OCI-LY1 (cell line): Measurements from ENCODE around the gene FHL2.
A peak's percentile ranks its signal among the peaks of the same experiment; 100 is the strongest.

Source experiments
- H2AFZ ChIP-seq: fragments of 200-600 bp; sonication (generic), shearing (Covaris generic); 2 replicates; pipeline ENCODE4 v1.6.0; 2014; ENCODE audit warnings: antibody characterized with exemption, mild to moderate bottlenecking, low read length
- H3F3A ChIP-seq: fragments of 200-600 bp; sonication (generic), shearing (Covaris generic); 2 replicates; pipeline ENCODE4 v1.6.0; 2014; ENCODE audit warnings: mild to moderate bottlenecking, antibody characterized with exemption, low read length, moderate library complexity; ENCODE audit not compliant: insufficient read depth
- H3K27ac ChIP-seq: fragments of 200-600 bp; sonication (generic); 2 replicates; pipeline ENCODE4 v1.5.1; 2014; ENCODE audit warnings: low read length, mixed run types, mild to moderate bottlenecking, low read depth; ENCODE audit not compliant: poor library complexity, severe bottlenecking
- H3K27me3 ChIP-seq: fragments of 200-600 bp; sonication (generic); 2 replicates; pipeline ENCODE4 v1.6.0; 2014; ENCODE audit warnings: antibody characterized with exemption, mild to moderate bottlenecking, low read length, moderate library complexity; ENCODE audit not compliant: insufficient read depth
- H3K36me3 ChIP-seq: fragments of 200-600 bp; sonication (generic); 2 replicates; pipeline ENCODE4 v1.6.1; 2014; ENCODE audit warnings: mild to moderate bottlenecking, antibody characterized with exemption, low read length, moderate library complexity, mixed read lengths; ENCODE audit not compliant: insufficient read depth
- H3K4me1 ChIP-seq: fragments of 200-600 bp; sonication (generic); 2 replicates; pipeline ENCODE4 v1.5.1; 2014; ENCODE audit warnings: mild to moderate bottlenecking, low read length, moderate library complexity; ENCODE audit not compliant: insufficient read depth, severe bottlenecking
- H3K4me2 ChIP-seq: fragments of 200-600 bp; sonication (generic), shearing (Covaris generic); 2 replicates; pipeline ENCODE4 v1.6.1; 2014; ENCODE audit warnings: low read length
- H3K4me3 ChIP-seq: fragments of 200-600 bp; sonication (generic); 2 replicates; pipeline ENCODE4 v1.5.1; 2014; ENCODE audit warnings: low read length, low read depth, mild to moderate bottlenecking, mixed read lengths; ENCODE audit not compliant: poor library complexity, severe bottlenecking
- H3K79me2 ChIP-seq: fragments of 200-600 bp; shearing (Covaris generic); 2 replicates; pipeline ENCODE4 v1.6.1; 2016; ENCODE audit warnings: mixed run types, low read length, mixed read lengths; ENCODE audit not compliant: insufficient read depth
- H3K9ac ChIP-seq: fragments of 200-600 bp; sonication (generic), shearing (Covaris generic); 2 replicates; pipeline ENCODE4 v1.6.1; 2014; ENCODE audit warnings: mild to moderate bottlenecking, low read length, mixed read lengths
- H3K9me2 ChIP-seq: fragments of 200-600 bp; sonication (generic), shearing (Covaris generic); 2 replicates; pipeline ENCODE4 v1.6.1; 2014; ENCODE audit warnings: low read depth, mild to moderate bottlenecking, low read length, mixed read lengths
- H3K9me3 ChIP-seq: fragments of 200-600 bp; shearing (Covaris generic); 2 replicates; pipeline ENCODE4 v1.6.1; 2014; ENCODE audit warnings: low read length, mixed read lengths
- H4K20me1 ChIP-seq: fragments of 200-600 bp; sonication (generic), shearing (Covaris generic); 2 replicates; pipeline ENCODE4 v1.6.0; 2016; ENCODE audit warnings: mild to moderate bottlenecking, low read length; ENCODE audit not compliant: insufficient read depth
- EZH2 ChIP-seq: fragments of 200-600 bp; sonication (generic), shearing (Covaris generic); IDR thresholded peaks from 2 replicates; pipeline ENCODE4 v1.8.0; 2017; ENCODE audit warnings: borderline replicate concordance, mixed run types, mild to moderate bottlenecking, antibody characterized with exemption, low read length, moderate library complexity, mixed read lengths
- TF ChIP-seq, protein P1 (sequence below): fragments of 200-600 bp; sonication (generic), shearing (Covaris generic); IDR thresholded peaks from 2 replicates; pipeline ENCODE4 v1.5.1; 2017; ENCODE audit warnings: mild to moderate bottlenecking, antibody characterized with exemption, low read length, moderate library complexity, mixed read lengths

Gene FHL2

DNA sequence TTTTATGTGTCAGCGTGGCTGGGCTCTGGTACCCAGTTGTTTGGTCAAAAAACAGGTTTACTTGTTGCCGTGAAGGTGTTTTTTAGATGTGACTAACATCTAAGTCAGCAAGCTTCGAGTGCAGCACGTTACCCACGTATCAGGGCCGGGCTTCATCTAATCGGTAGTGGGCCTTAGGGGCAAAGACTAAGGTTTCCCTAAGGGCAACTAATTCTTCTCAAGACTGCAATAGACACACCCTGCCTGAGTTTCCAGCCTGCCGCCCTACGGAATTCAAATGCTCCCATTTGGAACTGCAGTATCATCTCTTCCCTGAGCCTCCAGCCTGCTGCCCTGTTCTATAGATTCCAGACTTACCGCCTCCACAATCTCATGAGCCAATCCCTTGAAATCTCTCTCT is 27.7 kb downstream of the FHL2 start:
- H3K36me3 ChIP-seq = no peaks in the 10 kb centered on the region
- H4K20me1 ChIP-seq = no peaks in the 10 kb centered on the region
- no peaks in the 10 kb centered on the region for H3K79me2 ChIP-seq

DNA sequence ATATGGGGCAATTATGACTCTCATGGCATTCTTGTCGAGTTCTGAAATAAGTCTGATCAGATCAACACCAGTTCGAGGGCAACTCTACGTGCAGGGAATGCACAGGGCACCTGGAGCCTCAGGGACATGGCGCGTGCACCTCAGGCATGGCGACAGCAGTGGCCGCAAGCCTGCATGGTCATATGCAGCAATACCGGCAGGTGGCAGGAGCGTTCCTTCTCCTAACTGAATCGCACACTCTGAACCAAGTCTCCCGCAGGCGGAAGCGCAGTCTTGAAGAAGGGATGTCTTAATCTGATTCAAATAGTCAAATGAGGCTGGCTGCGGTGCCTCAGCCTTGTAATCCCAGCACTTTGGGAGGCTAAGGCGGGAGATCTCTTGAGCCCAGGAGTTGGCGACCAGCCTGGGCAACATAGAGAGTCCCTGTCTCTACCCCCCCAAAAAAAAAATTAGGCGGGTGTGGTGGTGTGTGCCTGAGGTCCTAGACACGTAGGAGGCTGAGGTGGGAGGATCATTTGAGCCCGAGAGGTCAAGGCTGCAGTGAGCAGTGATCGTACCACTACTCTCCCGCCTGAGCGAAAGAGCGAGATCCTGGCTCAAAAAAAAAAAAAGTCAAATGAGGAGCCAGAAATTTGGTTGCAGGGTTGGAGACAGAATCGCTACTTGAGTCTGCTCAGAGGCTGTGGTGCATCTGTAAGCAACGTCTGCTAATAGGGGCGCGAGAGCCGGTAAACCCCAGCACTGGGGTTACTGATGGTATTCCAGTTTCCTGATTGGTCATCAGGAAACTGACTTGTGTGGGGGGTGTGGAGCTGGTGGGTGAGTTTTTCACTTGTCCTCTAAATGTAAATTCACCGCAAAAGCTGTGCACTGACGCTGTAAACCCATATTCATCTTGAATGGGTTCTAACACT is 28.8 kb downstream of the FHL2 start:
- Histone ChIP-seq H3K36me3 (no peaks in the 10 kb centered on the region), H3F3A (no peaks in the 10 kb centered on the region), H4K20me1 (no peaks in the 10 kb centered on the region), H2AFZ (0 out of 2 replicates have a peak overlapping the region, but pooled peaks have one; percentile 24), H3K4me1 (peaks cover 4% of the 10 kb centered on the region), H3K27me3 (0 out of 2 replicates have a peak, but pooled peaks cover 5% of the 10 kb centered on the region), H3K4me2 (peak overlapping the region; percentile 67), H3K4me3 (peak overlapping the region; percentile 36), H3K27ac (no peak overlapping the region), H3K9me3 (no peaks in the 10 kb centered on the region), H3K9me2 (no peaks in the 10 kb centered on the region), H3K79me2 (no peaks in the 10 kb centered on the region), H3K9ac (no peak overlapping the region)
- TF ChIP-seq, protein P1, sequence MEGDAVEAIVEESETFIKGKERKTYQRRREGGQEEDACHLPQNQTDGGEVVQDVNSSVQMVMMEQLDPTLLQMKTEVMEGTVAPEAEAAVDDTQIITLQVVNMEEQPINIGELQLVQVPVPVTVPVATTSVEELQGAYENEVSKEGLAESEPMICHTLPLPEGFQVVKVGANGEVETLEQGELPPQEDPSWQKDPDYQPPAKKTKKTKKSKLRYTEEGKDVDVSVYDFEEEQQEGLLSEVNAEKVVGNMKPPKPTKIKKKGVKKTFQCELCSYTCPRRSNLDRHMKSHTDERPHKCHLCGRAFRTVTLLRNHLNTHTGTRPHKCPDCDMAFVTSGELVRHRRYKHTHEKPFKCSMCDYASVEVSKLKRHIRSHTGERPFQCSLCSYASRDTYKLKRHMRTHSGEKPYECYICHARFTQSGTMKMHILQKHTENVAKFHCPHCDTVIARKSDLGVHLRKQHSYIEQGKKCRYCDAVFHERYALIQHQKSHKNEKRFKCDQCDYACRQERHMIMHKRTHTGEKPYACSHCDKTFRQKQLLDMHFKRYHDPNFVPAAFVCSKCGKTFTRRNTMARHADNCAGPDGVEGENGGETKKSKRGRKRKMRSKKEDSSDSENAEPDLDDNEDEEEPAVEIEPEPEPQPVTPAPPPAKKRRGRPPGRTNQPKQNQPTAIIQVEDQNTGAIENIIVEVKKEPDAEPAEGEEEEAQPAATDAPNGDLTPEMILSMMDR = peak; percentile 90
- TF ChIP-seq EZH2 = no peak

More for the DNA sequence above, 27.7 kb downstream of the FHL2 start:
- Histone ChIP-seq H3F3A (no peaks in the 10 kb centered on the region), H3K4me3 (no peak overlapping the region), H3K9me3 (no peaks in the 10 kb centered on the region), H3K4me2 (no peak overlapping the region), H3K9ac (no peak overlapping the region), H2AFZ (no peak overlapping the region), H3K4me1 (peaks cover 4% of the 10 kb centered on the region), H3K27me3 (0 out of 2 replicates have a peak, but pooled peaks cover 7% of the 10 kb centered on the region), H3K27ac (no peak overlapping the region), H3K9me2 (no peaks in the 10 kb centered on the region)
- TF ChIP-seq, protein P1 = no peak
- TF ChIP-seq EZH2 = no peak

DNA sequence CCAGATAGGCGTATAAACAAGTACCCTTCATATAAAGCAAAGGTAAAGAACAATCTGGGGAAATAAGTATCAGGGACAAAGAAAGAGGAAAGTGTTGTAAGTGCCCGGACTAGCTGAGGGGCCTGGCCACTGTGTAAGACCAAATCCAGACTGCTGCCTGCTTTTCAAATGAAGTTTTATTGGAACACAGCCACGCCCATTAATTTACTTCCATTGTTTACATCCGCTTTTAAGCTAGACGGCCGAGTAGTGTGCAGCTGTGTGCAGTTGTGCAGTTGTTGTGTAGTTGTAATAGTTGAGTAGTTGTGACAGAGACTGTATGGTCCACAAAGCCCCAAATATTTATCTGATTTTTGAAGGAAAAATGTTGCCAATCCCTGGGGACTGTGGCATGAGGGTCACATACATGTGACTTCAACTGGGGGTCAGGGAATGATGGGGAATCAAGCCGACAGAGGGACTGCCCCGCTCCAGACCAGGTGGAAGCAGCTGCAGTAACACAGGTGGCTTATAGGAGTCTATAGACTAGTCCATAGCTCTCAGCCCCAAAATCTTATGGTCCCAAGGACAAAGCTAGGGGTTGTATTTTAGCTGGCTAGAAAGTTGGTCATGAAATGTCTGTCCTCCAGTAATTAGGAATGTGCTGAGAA is 30.0 kb downstream of the FHL2 start:
- Histone ChIP-seq H3K36me3 (no peaks in the 10 kb centered on the region), H3K4me3 (no peak overlapping the region), H3K27ac (no peak overlapping the region), H2AFZ (no peak overlapping the region), H3K79me2 (no peaks in the 10 kb centered on the region), H3K9ac (no peak overlapping the region), H3K4me2 (no peak overlapping the region), H3K9me3 (no peaks in the 10 kb centered on the region), H4K20me1 (no peaks in the 10 kb centered on the region), H3F3A (no peaks in the 10 kb centered on the region), H3K9me2 (no peaks in the 10 kb centered on the region), H3K27me3 (no peaks in the 10 kb centered on the region), H3K4me1 (peaks cover 4% of the 10 kb centered on the region)
- TF ChIP-seq, protein P1 = no peak
- TF ChIP-seq EZH2 = no peak
